ENCODE results near the gene CCDC8.
"Not testable (repeated sequence)": the region's sequence is repeated elsewhere in the genome, so short reads cannot be mapped to it uniquely, and the experiment has no call there.

The CCDC8 gene

GRCh38 chr19:46376241-46377153, 36.9 kb downstream of the CCDC8 start:
- no peak for DNase-seq

- not testable (repeated sequence) for DNase-seq
These were observed 37.8 kb downstream of the CCDC8 start for GRCh38 chr19:46375476-46376067.

- DNase-seq: no peak
These were observed 38.6 kb downstream of the CCDC8 start for GRCh38 chr19:46374536-46375475.

DNA sequence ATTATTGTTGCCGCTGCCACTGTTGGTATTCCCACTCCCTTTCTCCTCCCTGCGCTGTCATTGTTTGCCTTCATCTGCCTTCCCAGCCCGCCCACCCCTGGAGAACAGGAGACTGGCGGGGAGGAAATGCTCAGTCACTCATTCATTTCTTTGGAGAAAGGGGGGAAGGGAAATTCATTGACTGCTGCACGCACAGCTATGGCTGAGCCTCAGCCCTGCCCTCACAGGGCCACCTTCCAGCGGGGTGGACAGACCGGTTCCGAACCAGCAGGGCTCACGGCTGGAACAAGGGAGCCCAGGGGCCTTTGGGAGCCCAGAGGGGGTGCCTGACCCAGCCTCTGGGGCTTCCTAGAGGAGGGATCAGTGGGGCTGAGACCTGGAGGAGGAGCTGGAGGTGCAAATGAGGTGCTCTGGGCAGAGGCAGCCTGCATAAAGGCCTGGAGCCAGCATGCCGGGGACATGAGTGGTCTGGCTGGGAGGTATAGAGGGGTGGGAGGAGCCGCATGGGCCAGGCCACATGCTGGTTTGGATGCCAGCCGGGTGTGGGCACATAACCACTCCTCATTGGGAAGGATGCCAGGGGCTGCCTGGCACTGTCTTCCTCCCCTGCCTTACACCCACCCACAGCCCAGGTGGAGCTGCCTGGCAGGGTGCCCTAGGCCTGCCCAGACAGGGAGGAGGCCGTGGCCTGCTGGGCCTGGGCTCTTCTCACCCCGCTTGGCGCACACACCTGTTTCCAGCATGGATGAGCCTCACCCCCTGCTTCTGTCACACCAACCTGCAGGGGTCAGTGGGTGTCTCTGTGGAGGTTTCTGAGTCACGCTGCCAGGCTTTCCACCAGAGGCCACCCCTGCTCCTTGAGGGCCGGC, 39.6 kb downstream of the CCDC8 start:
- DNase-seq: no peak

- no peak for DNase-seq
These were observed 40.4 kb downstream of the CCDC8 start for GRCh38 chr19:46372901-46373490.

- DNase-seq: no peak
These were observed 41.9 kb downstream of the CCDC8 start for GRCh38 chr19:46371371-46371901.

DNA sequence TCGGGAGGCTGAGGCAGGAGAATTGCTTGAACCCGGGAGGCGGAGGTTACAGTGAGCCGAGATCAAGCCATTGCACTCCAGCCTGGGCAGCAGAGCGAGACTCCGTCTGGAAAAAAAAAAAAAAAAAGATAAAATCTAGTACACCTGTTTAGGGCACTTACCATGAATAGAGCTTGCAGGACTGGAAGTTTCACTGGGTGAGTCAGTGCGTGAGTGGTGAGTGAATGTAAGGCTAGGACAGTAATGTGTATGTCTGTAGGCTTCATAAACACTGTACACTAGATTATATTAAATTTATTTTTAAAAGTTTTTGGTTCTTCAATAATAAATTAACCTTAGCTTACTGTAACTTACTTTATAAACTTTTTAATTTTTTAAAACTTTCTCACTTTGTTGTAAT, 43.5 kb downstream of the CCDC8 start:
- DNase-seq: no peak

- no peak for DNase-seq
These were observed 45.2 kb downstream of the CCDC8 start for GRCh38 chr19:46368116-46368515.

- DNase-seq: no peak
These were observed 45.9 kb downstream of the CCDC8 start for GRCh38 chr19:46367426-46367825.

DNA sequence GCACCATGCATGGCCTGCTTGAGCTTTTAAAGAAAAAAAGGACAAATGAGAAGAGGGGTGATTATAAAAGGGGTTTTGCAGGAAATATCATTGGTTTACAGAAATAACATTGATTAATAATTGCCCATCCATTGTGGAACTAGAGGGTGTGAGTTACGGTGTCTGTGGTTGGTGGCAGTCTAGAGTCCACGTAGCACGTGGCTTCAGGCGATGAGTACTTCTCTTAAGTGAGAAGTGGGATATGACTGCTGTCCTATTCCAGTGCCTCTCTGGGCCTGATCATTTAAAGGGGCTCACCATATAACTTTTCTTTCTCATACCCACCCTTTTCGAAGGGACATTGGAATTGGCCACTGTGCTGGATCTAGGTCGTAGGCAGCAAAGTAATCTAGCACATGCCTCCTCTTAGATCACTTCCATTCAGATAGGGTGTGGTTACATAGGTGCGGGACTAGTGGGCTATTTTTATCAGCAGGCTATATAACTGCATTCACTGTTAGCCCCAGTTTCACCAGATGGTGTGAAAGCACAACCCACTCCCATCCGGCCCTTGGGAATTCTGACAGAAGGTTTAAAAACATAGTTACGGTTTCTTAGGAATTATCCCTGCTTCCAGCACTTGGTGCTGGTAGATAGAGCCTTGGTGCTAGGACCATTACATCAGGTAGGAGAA, 46.6 kb downstream of the CCDC8 start:
- no peak for DNase-seq

GRCh38 chr19:46365561-46365960, 47.8 kb downstream of the CCDC8 start:
- DNase-seq: no peak

DNA sequence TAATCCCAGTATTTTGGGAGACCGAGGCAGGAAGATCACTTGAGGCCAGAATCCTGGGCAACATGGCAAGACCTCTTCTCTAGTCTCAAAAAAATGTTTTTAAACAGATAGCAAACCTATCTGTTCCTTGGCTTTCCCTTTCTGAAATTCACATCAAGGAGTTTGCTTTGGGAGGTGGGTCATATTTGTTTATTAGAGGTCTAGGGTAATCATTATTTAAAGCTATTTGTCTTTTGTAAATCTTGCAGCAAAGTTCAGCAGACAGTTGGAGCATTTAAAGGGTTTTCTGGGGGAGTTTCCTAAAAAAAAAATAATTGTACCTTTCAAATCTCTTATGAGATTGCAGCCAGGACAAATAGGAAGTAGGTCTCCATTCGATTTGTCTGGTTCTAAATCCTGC, 49.0 kb downstream of the CCDC8 start:
- DNase-seq: no peak

DNA sequence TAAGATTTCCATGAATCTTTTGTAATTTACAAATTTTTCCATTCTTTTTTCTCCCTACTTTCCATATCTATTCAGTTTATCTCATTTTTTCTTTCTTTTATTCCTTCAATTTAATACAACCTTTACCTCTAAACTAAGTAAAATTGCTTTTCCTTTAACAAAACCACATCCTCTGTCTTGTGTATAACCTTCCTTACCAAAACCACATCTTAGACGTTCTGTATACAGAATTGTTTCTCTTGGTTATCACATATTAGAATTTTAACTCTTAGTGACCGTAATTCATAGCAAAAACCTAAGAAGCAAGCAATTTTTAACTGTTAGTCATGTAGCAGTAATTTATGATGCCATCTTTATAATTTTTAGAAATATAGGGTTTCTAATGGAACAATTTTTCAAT, 51.4 kb downstream of the CCDC8 start:
- no peak for DNase-seq

Data from suppressor macrophage treated with lipopolysaccharide for 4 hours (primary cell).